Ishikawa (cell line): ENCODE data around the gene CD164L2.

Experiments used
- EP300 ChIP-seq: IDR thresholded peaks from 2 replicates; pipeline ENCODE4 v1.6.1; 2012; ENCODE audit warnings: borderline replicate concordance
- RAD21 ChIP-seq: IDR thresholded peaks from 2 replicates; pipeline ENCODE4 v1.6.1; 2012; ENCODE audit warnings: low read depth
- TF ChIP-seq, protein P1 (sequence below): IDR thresholded peaks from 2 replicates; pipeline ENCODE4 v1.6.1; 2012; ENCODE audit warnings: low read depth, mild to moderate bottlenecking

DNA sequence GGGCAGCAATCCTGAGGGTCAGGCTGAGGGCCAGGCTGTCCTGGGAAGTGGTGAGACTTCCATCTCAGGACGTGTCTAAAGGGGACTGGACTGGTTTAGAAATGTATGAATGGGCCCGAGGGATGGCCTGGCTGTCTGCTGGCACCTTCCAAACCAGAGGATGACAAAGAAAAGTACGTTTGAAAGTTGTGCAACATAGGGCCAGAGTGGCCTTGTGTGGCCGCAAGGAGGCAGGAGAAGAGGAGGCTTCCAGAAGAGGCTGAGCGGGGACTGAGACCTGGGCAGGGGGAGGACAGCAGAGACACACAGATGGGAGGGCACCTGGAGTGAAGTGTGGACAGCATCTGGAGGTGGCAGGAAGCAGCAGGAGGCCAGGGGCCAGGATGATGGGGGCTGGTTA, 43.9 kb downstream of the CD164L2 start:
- TF ChIP-seq EP300 (no peak), RAD21 (no peak)
- TF ChIP-seq, protein P1, sequence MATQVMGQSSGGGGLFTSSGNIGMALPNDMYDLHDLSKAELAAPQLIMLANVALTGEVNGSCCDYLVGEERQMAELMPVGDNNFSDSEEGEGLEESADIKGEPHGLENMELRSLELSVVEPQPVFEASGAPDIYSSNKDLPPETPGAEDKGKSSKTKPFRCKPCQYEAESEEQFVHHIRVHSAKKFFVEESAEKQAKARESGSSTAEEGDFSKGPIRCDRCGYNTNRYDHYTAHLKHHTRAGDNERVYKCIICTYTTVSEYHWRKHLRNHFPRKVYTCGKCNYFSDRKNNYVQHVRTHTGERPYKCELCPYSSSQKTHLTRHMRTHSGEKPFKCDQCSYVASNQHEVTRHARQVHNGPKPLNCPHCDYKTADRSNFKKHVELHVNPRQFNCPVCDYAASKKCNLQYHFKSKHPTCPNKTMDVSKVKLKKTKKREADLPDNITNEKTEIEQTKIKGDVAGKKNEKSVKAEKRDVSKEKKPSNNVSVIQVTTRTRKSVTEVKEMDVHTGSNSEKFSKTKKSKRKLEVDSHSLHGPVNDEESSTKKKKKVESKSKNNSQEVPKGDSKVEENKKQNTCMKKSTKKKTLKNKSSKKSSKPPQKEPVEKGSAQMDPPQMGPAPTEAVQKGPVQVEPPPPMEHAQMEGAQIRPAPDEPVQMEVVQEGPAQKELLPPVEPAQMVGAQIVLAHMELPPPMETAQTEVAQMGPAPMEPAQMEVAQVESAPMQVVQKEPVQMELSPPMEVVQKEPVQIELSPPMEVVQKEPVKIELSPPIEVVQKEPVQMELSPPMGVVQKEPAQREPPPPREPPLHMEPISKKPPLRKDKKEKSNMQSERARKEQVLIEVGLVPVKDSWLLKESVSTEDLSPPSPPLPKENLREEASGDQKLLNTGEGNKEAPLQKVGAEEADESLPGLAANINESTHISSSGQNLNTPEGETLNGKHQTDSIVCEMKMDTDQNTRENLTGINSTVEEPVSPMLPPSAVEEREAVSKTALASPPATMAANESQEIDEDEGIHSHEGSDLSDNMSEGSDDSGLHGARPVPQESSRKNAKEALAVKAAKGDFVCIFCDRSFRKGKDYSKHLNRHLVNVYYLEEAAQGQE: no peak
